Liver (tissue), 9 donors: ENCODE measurements around the gene MYO1C. TPM values are rescaled to one million over a fixed set of nuclear protein-coding genes. Genes with fewer than 3 reads are reported as not detected.

Source experiments
- DNase-seq: peaks from one replicate; pipeline ENCODE4 v3.0.0-alpha.2; 2017; ENCODE audit warnings: low spot score
- H3K27ac ChIP-seq, 2 donors: one replicate each; pipeline ENCODE4 v1.7.0; 2013; ENCODE audit warnings: inconsistent platforms in 2 of 2, low read length in 2 of 2, control low read depth in 1 of 2, low read depth in 1 of 2, mild to moderate bottlenecking in 1 of 2
- H3K27me3 ChIP-seq, 4 donors: one replicate each; pipeline versions ENCODE4 v1.6.1 to v1.7.0; 2013; ENCODE audit warnings: low read length in 3 of 4, inconsistent platforms in 1 of 4, mild to moderate bottlenecking in 1 of 4, moderate library complexity in 1 of 4; ENCODE audit not compliant: control insufficient read depth in 4 of 4, insufficient read depth in 4 of 4
- H3K36me3 ChIP-seq, 4 donors: one replicate each; pipeline versions ENCODE4 v1.6.1 to v1.7.0; 2013; ENCODE audit warnings: low read length in 3 of 4, mild to moderate bottlenecking in 3 of 4, low read depth in 1 of 4, moderate library complexity in 1 of 4; ENCODE audit not compliant: control insufficient read depth in 4 of 4, insufficient read depth in 3 of 4
- H3K4me1 ChIP-seq, 4 donors: one replicate each; pipeline versions ENCODE4 v1.6.1 to v1.7.0; 2013; ENCODE audit warnings: low read length in 3 of 4, mild to moderate bottlenecking in 3 of 4, moderate library complexity in 1 of 4; ENCODE audit not compliant: control insufficient read depth in 4 of 4, insufficient read depth in 4 of 4
- H3K4me3 ChIP-seq, 3 donors: one replicate each; pipeline versions ENCODE4 v1.6.1 to v1.7.0; 2013; ENCODE audit warnings: low read length in 3 of 3, control low read depth in 1 of 3, low read depth in 1 of 3, mild to moderate bottlenecking in 1 of 3
- H3K9ac ChIP-seq, 2 donors: one replicate each; pipeline ENCODE4 v1.7.0; 2013; ENCODE audit warnings: low read length in 2 of 2, mild to moderate bottlenecking in 2 of 2, moderate library complexity in 2 of 2, control low read depth in 1 of 2, low read depth in 1 of 2
- H3K9me3 ChIP-seq, 4 donors: one replicate each; pipeline versions ENCODE4 v1.6.1 to v1.7.0; 2013; ENCODE audit warnings: low read length in 3 of 4; ENCODE audit not compliant: control insufficient read depth in 4 of 4
- ATF3 ChIP-seq: IDR thresholded peaks from 2 replicates; pipeline ENCODE4 v1.6.1; 2016; ENCODE audit warnings: antibody characterized with exemption
- CTCF ChIP-seq: fragments of 150-350 bp; IDR thresholded peaks from 2 replicates; pipeline ENCODE4 v1.5.1; 2017; ENCODE audit warnings: improper control_type of control experiment, low read depth, low read length; ENCODE audit not compliant: missing input control
- EGR1 ChIP-seq, 2 donors: IDR thresholded peaks; 2 replicates each; pipeline ENCODE4 v1.6.1; 2016 to 2018; ENCODE audit warnings: antibody characterized with exemption in 2 of 2, low read depth in 2 of 2
- FOXA1 ChIP-seq: IDR thresholded peaks from 2 replicates; pipeline ENCODE4 v1.6.1; 2016; ENCODE audit warnings: antibody characterized with exemption
- FOXA2 ChIP-seq: IDR thresholded peaks from 2 replicates; pipeline ENCODE4 v1.6.1; 2016; ENCODE audit warnings: antibody characterized with exemption
- GABPA ChIP-seq, 2 donors: IDR thresholded peaks in 1 of 2; conservative IDR thresholded peaks in 1 of 2; 2 replicates each; pipeline ENCODE4 v1.6.1; 2016; ENCODE audit warnings: antibody characterized with exemption in 2 of 2, mild to moderate bottlenecking in 1 of 2, moderate library complexity in 1 of 2
- HNF4A ChIP-seq, 2 donors: conservative IDR thresholded peaks; 2 replicates each; pipeline ENCODE4 v1.6.1; 2016; ENCODE audit warnings: antibody characterized with exemption in 2 of 2, mild to moderate bottlenecking in 2 of 2
- HNF4G ChIP-seq: IDR thresholded peaks from 2 replicates; pipeline ENCODE4 v1.6.1; 2016; ENCODE audit warnings: antibody characterized with exemption
- JUND ChIP-seq, 2 donors: IDR thresholded peaks; 2 replicates each; pipeline ENCODE4 v1.6.1; 2016; ENCODE audit warnings: antibody characterized with exemption in 2 of 2
- MAX ChIP-seq: IDR thresholded peaks from 2 replicates; pipeline ENCODE4 v1.6.1; 2016; ENCODE audit warnings: antibody characterized with exemption
- NR2F2 ChIP-seq: IDR thresholded peaks from 2 replicates; pipeline ENCODE4 v1.6.1; 2016; ENCODE audit warnings: antibody characterized with exemption
- RAD21 ChIP-seq, 2 donors: IDR thresholded peaks; 2 replicates each; pipeline ENCODE4 v1.6.1; 2016; ENCODE audit warnings: antibody characterized with exemption in 2 of 2, mild to moderate bottlenecking in 2 of 2
- REST ChIP-seq: IDR thresholded peaks from 2 replicates; pipeline ENCODE4 v1.6.1; 2016; ENCODE audit warnings: antibody characterized with exemption, mild to moderate bottlenecking
- RXRA ChIP-seq, 2 donors: IDR thresholded peaks; 2 replicates each; pipeline ENCODE4 v1.6.1; 2017 to 2018; ENCODE audit warnings: antibody characterized with exemption in 2 of 2, mild to moderate bottlenecking in 1 of 2
- SP1 ChIP-seq: IDR thresholded peaks from 2 replicates; pipeline ENCODE4 v1.6.1; 2018; ENCODE audit warnings: antibody characterized with exemption, mild to moderate bottlenecking
- TAF1 ChIP-seq: conservative IDR thresholded peaks from 2 replicates; pipeline ENCODE4 v1.6.1; 2016; ENCODE audit warnings: antibody characterized with exemption, mild to moderate bottlenecking
- YY1 ChIP-seq: IDR thresholded peaks from 2 replicates; pipeline ENCODE4 v1.6.1; 2016; ENCODE audit warnings: antibody characterized with exemption, mild to moderate bottlenecking
- ZBTB33 ChIP-seq: IDR thresholded peaks from 2 replicates; pipeline ENCODE4 v1.6.1; 2016; ENCODE audit warnings: antibody characterized with exemption
- WGBS: extraction: QIAGEN DNeasy Blood & Tissue Kit; methylation state at CpG from one replicate; pipeline ENCODE4 v1.1.7; 2013; 5-methylcytosine and 5-hydroxymethylcytosine counted together
- polyA plus RNA-seq, 2 donors: library from polyadenylated mRNA; stranded (reverse) in 1 of 2; unstranded in 1 of 2; fragments of 200-250 nt in 1 of 2; fragments of >200 nt in 1 of 2; fragmentation: Nextera tagmentation in 1 of 2; extraction: Ambion mirVana in 1 of 2; gene quantifications; one replicate each; pipeline versions ENCODE4 v1.2.1 to v1.2.3, GENCODE V29; 2013 to 2015
- total RNA-seq, 2 donors: library from RNA; depleted of rRNA; stranded (reverse); fragments of >200 nt; gene quantifications; one replicate each; pipeline ENCODE4 v1.2.3, GENCODE V29; 2014
- donor health status: healthy.
- donor health status: healthy.
- donor health status: healthy.
- donor health status: healthy.
- donor health status: healthy.

The MYO1C gene
- total and polyA plus RNA-seq, 4 donors = 20.3 to 61.7 (median 28.2) TPM

GRCh38 chr17:1503699-1504098 is 11.2 kb upstream of the MYO1C start:
- no peak overlapping the region for H3K27ac ChIP-seq
- H3K9me3 ChIP-seq = no peaks in the 10 kb centered on the region
- no peaks in the 10 kb centered on the region for H3K4me1 ChIP-seq
- no peaks in the 10 kb centered on the region for H3K27me3 ChIP-seq
- no peak for DNase-seq
- 84% methylated on average over 10 of the region's 10 CpGs for WGBS
- TF ChIP-seq ATF3 = no peak
- no peak overlapping the region for H3K9ac ChIP-seq
- peaks cover 0 to 27% (median 12%) of the 10 kb centered on the region in 4 donors for H3K36me3 ChIP-seq
- H3K4me3 ChIP-seq = no peak overlapping the region

GRCh38 chr17:1498869-1499268 is 6.4 kb upstream of the MYO1C start:
- DNase-seq = no peak
- Histone ChIP-seq H3K36me3 (peaks cover 1 to 30% (median 19%) of the 10 kb centered on the region in 4 donors), H3K27me3 (no peaks in the 10 kb centered on the region), H3K27ac (no peak overlapping the region), H3K9ac (no peak overlapping the region), H3K4me3 (no peak overlapping the region), H3K9me3 (no peaks in the 10 kb centered on the region), H3K4me1 (no peaks in the 10 kb centered on the region)
- 87% methylated on average over 9 of the region's 9 CpGs for WGBS
- TF ChIP-seq RXRA (IDR thresholded peaks at IDR 0.05) (no peak), GABPA (IDR thresholded peaks at IDR 0.05 in 1 of 2, conservative IDR thresholded peaks at IDR 0.05 in 1 of 2) (no peak), ATF3 (no peak)

GRCh38 chr17:1498233-1498632 is 5.7 kb upstream of the MYO1C start:
- TF ChIP-seq RAD21 (IDR thresholded peaks at IDR 0.05) = no peak
- no peak for TF ChIP-seq FOXA1
- TF ChIP-seq ATF3 = no peak
- no peak for TF ChIP-seq SP1
- no peak for TF ChIP-seq GABPA (IDR thresholded peaks at IDR 0.05 in 1 of 2, conservative IDR thresholded peaks at IDR 0.05 in 1 of 2)
- TF ChIP-seq HNF4A (conservative IDR thresholded peaks at IDR 0.05) = no peak
- TF ChIP-seq YY1 = no peak
- no peak for TF ChIP-seq ZBTB33
- no peak for TF ChIP-seq FOXA2
- no peak for TF ChIP-seq RXRA (IDR thresholded peaks at IDR 0.05)
- TF ChIP-seq MAX = no peak
- TF ChIP-seq TAF1 = no peak
- no peak for TF ChIP-seq REST
- no peak for TF ChIP-seq CTCF
- TF ChIP-seq NR2F2 = no peak
- no peak for TF ChIP-seq JUND (IDR thresholded peaks at IDR 0.05)
- TF ChIP-seq HNF4G = no peak
- TF ChIP-seq EGR1 (IDR thresholded peaks at IDR 0.05; ENCODE audit: low read depth in 2 of 2) = no peak
- H3K9ac ChIP-seq = no peak overlapping the region
- DNase-seq = no peak
- no peaks in the 10 kb centered on the region for H3K27me3 ChIP-seq
- no peaks in the 10 kb centered on the region for H3K4me1 ChIP-seq
- 95% methylated on average over 2 of the region's 2 CpGs for WGBS
- H3K4me3 ChIP-seq = no peak overlapping the region
- H3K36me3 ChIP-seq = peaks cover 1 to 30% (median 19%) of the 10 kb centered on the region in 4 donors
- no peak overlapping the region for H3K27ac ChIP-seq
- H3K9me3 ChIP-seq = no peaks in the 10 kb centered on the region
